GM13976 (cell line): ENCODE data around the gene HIF1AN.

ENCODE experiments used
- DNase-seq: peaks from one replicate; pipeline ENCODE4 v3.0.0; 2012; ENCODE audit warnings: low spot score
- CTCF ChIP-seq: IDR thresholded peaks from 2 replicates; pipeline ENCODE4 v1.5.1; 2012; ENCODE audit warnings: borderline replicate concordance, mild to moderate bottlenecking; ENCODE audit not compliant: insufficient read depth; ENCODE audit errors: extremely low read depth, missing control alignments, control extremely low read depth
- in situ Hi-C: fragments of 300-500 bp; cut with MboI; formaldehyde crosslinking; loops from one replicate; pipeline ENCODE4 v1.12.0; 2022; ENCODE audit warnings: low sequenced_read_pairs, mixed read lengths, inconsistent platforms; ENCODE audit not compliant: unreplicated experiment

HIF1AN gene

GRCh38 chr10:100501423-100501822, 34.3 kb upstream of the HIF1AN start:
- TF ChIP-seq CTCF: no peak
- DNase-seq: no peak
- in situ Hi-C loops: no loop called here

- in situ Hi-C loops: no loop called here
Observed at GRCh38 chr10:100502926-100503494, 32.7 kb upstream of the HIF1AN start.

GRCh38 chr10:100504096-100504495, 31.6 kb upstream of the HIF1AN start:
- in situ Hi-C loops: no loop called here

More at GRCh38 chr10:100502926-100503494, 32.7 kb upstream of the HIF1AN start:
- TF ChIP-seq CTCF: no peak
- DNase-seq: no peak

GRCh38 chr10:100505164-100505563, 30.6 kb upstream of the HIF1AN start:
- TF ChIP-seq CTCF: no peak
- in situ Hi-C loops: no loop called here
- DNase-seq: no peak

More at GRCh38 chr10:100504096-100504495, 31.6 kb upstream of the HIF1AN start:
- TF ChIP-seq CTCF: no peak
- DNase-seq: no peak

GRCh38 chr10:100506596-100507356, 29.0 kb upstream of the HIF1AN start:
- no peak for DNase-seq
- in situ Hi-C loops: no loop called here
- TF ChIP-seq CTCF: no peak

- TF ChIP-seq CTCF: no peak
- no peak for DNase-seq
- in situ Hi-C loops: no loop called here
Observed at GRCh38 chr10:100507357-100507732, 28.4 kb upstream of the HIF1AN start.

GRCh38 chr10:100508266-100508665, 27.5 kb upstream of the HIF1AN start:
- TF ChIP-seq CTCF: no peak
- DNase-seq: no peak
- in situ Hi-C loops: no loop called here
